IMR-90 (cell line): Measurements from ENCODE around the gene NPRL2. TPM values are rescaled to one million over a fixed set of nuclear protein-coding genes. Genes with fewer than 3 reads are reported as not detected.

Source experiments
- ATAC-seq: fragments of 200-7000 bp; cut with Tn5 transposase; 2 replicates; pipeline ENCODE4 v1.9.1; 2020; ENCODE audit warnings: low read depth, mild to moderate bottlenecking, moderate library complexity
- BruUV-seq: library from RNA; stranded (reverse); fragments of 400-500 nt; replicated peaks from 2 replicates; lab custom pipeline; 2021; lab: Mats Ljungman, UMichigan
- CTCF ChIA-PET: fragments of 300-600 bp; formaldehyde crosslinking; extraction: SDS; loops from one replicate; lab custom pipeline; 2021; ENCODE audit warnings: antibody characterized with exemption; lab: Yijun Ruan, JAX
- POLR2A ChIA-PET: fragments of 300-600 bp; sonication (Branson Sonifier 250); formaldehyde crosslinking; loops from one replicate; lab custom pipeline; 2022; ENCODE audit warnings: antibody characterized with exemption; ENCODE audit not compliant: unreplicated experiment; lab: Charles Lee
- DNase-seq: peaks from one replicate; pipeline ENCODE4 v3.0.0; 2013
- H2AFZ ChIP-seq: replicated peaks from 2 replicates; pipeline ENCODE3; 2013; ENCODE audit warnings: low read length, mild to moderate bottlenecking; ENCODE audit not compliant: poor library complexity
- H2AK5ac ChIP-seq: 2 replicates; pipeline ENCODE4 v1.6.1; 2013; ENCODE audit warnings: low read depth, low read length, inconsistent platforms
- H2AK9ac ChIP-seq: replicated peaks from 2 replicates; pipeline ENCODE3; 2013; ENCODE audit warnings: mild to moderate bottlenecking, low read depth, low read length, moderate library complexity; ENCODE audit not compliant: poor library complexity
- H2BK120ac ChIP-seq: 2 replicates; pipeline ENCODE4 v1.6.1; 2013; ENCODE audit warnings: low read depth, low read length, inconsistent platforms
- H2BK15ac ChIP-seq: 3 replicates; pipeline ENCODE4 v1.6.1; 2013; ENCODE audit warnings: low read depth, low read length, inconsistent platforms
- H2BK20ac ChIP-seq: 2 replicates; pipeline ENCODE4 v1.6.1; 2013; ENCODE audit warnings: low read depth, mild to moderate bottlenecking, inconsistent platforms, low read length, moderate library complexity
- H2BK5ac ChIP-seq: 2 replicates; pipeline ENCODE4 v1.6.1; 2013; ENCODE audit warnings: mild to moderate bottlenecking, low read depth, low read length, inconsistent platforms; ENCODE audit not compliant: poor library complexity, severe bottlenecking
- H3K14ac ChIP-seq: replicated peaks from 2 replicates; pipeline ENCODE4 v1.6.1; 2013; ENCODE audit warnings: low read depth, low read length, inconsistent platforms
- H3K18ac ChIP-seq: 2 replicates; pipeline ENCODE4 v1.6.1; 2013; ENCODE audit warnings: low read depth, low read length, control low read depth
- H3K23ac ChIP-seq: 2 replicates; pipeline ENCODE4 v1.6.1; 2013; ENCODE audit warnings: low read depth, low read length, inconsistent platforms
- H3K27ac ChIP-seq: 2 replicates; pipeline ENCODE4 v1.5.1; 2013; ENCODE audit warnings: mild to moderate bottlenecking, control low read depth, low read length; ENCODE audit not compliant: insufficient read depth
- H3K27me3 ChIP-seq: 2 replicates; pipeline ENCODE4 v1.6.1; 2013; ENCODE audit warnings: low read length; ENCODE audit not compliant: control insufficient read depth, insufficient read depth
- H3K36me3 ChIP-seq: 2 replicates; pipeline ENCODE4 v1.6.1; 2013; ENCODE audit warnings: low read length, mixed read lengths; ENCODE audit not compliant: control insufficient read depth, insufficient read depth
- H3K4ac ChIP-seq: 2 replicates; pipeline ENCODE4 v1.6.1; 2013; ENCODE audit warnings: low read depth, low read length, inconsistent platforms
- H3K4me1 ChIP-seq: 2 replicates; pipeline ENCODE4 v1.6.1; 2013; ENCODE audit warnings: low read length, mixed read lengths; ENCODE audit not compliant: control insufficient read depth, insufficient read depth
- H3K4me2 ChIP-seq: 2 replicates; pipeline ENCODE4 v1.6.1; 2013; ENCODE audit warnings: low read depth, mild to moderate bottlenecking, control low read depth, low read length, moderate library complexity
- H3K4me3 ChIP-seq: 2 replicates; pipeline ENCODE4 v1.5.1; 2013; ENCODE audit warnings: low read depth, mild to moderate bottlenecking, control low read depth, low read length, moderate library complexity; ENCODE audit not compliant: insufficient read depth
- H3K56ac ChIP-seq: 2 replicates; pipeline ENCODE4 v1.6.1; 2013; ENCODE audit warnings: low read length, inconsistent platforms; ENCODE audit not compliant: insufficient read depth; ENCODE audit errors: extremely low read depth
- H3K79me1 ChIP-seq, 2 experiments: 2 replicates each; pipeline ENCODE4 v1.6.1; 2013; ENCODE audit warnings: low read length in 2 of 2, inconsistent platforms in 1 of 2, low read depth in 1 of 2
- H3K9ac ChIP-seq: 2 replicates; pipeline ENCODE4 v1.6.1; 2013; ENCODE audit warnings: low read depth, low read length, control low read depth
- H3K9me1 ChIP-seq: 2 replicates; pipeline ENCODE4 v1.6.1; 2013; ENCODE audit warnings: low read length, inconsistent platforms; ENCODE audit not compliant: insufficient read depth
- H3K9me3 ChIP-seq: 2 replicates; pipeline ENCODE4 v1.6.1; 2013; ENCODE audit warnings: low read length; ENCODE audit not compliant: control insufficient read depth, insufficient read depth
- H4K20me1 ChIP-seq: 2 replicates; pipeline ENCODE4 v1.6.1; 2013; ENCODE audit warnings: low read length, inconsistent platforms; ENCODE audit not compliant: insufficient read depth
- H4K5ac ChIP-seq: 2 replicates; pipeline ENCODE4 v1.6.1; 2013; ENCODE audit warnings: mild to moderate bottlenecking, low read depth, low read length, control low read depth
- H4K8ac ChIP-seq, 2 experiments: 2 replicates each; pipeline ENCODE4 v1.6.1; 2013; ENCODE audit warnings: low read depth in 2 of 2, low read length in 2 of 2, control low read depth in 1 of 2, inconsistent platforms in 1 of 2
- H4K91ac ChIP-seq: 2 replicates; pipeline ENCODE4 v1.6.1; 2013; ENCODE audit warnings: low read depth, low read length, inconsistent platforms; ENCODE audit not compliant: insufficient read depth
- BHLHE40 ChIP-seq: fragments of 150-350 bp; IDR thresholded peaks from 2 replicates; pipeline ENCODE4 v1.6.1; 2016; ENCODE audit warnings: mild to moderate bottlenecking, low read depth, low read length
- CEBPB ChIP-seq: IDR thresholded peaks from 2 replicates; pipeline ENCODE4 v1.6.1; 2012; ENCODE audit warnings: low read depth, low read length, improper control_type of control experiment
- CHD1 ChIP-seq: IDR thresholded peaks from 2 replicates; pipeline ENCODE4 v1.6.1; 2012; ENCODE audit warnings: low read depth, low read length, improper control_type of control experiment
- CTCF ChIP-seq: conservative IDR thresholded peaks from 2 replicates; pipeline ENCODE4 v1.5.1; 2012; ENCODE audit warnings: mild to moderate bottlenecking, low read depth, low read length, improper control_type of control experiment
- ELK1 ChIP-seq: fragments of 150-350 bp; IDR thresholded peaks from 2 replicates; pipeline ENCODE4 v1.6.1; 2016; ENCODE audit warnings: low read depth, mild to moderate bottlenecking, low read length, moderate library complexity, borderline replicate concordance
- FOS ChIP-seq: fragments of 150-350 bp; IDR thresholded peaks from 2 replicates; pipeline ENCODE4 v1.6.1; 2016; ENCODE audit warnings: low read depth, low read length
- MAFK ChIP-seq: IDR thresholded peaks from 2 replicates; pipeline ENCODE4 v1.6.1; 2012; ENCODE audit warnings: low read depth, low read length, improper control_type of control experiment
- MAZ ChIP-seq: IDR thresholded peaks from 2 replicates; pipeline ENCODE4 v1.6.1; 2012; ENCODE audit warnings: low read depth, mild to moderate bottlenecking, low read length, improper control_type of control experiment, moderate library complexity, borderline replicate concordance
- MXI1 ChIP-seq: IDR thresholded peaks from 2 replicates; pipeline ENCODE4 v1.6.1; 2012; ENCODE audit warnings: low read depth, mild to moderate bottlenecking, low read length, moderate library complexity, borderline replicate concordance
- NFE2L2 ChIP-seq: fragments of 150-350 bp; IDR thresholded peaks from 2 replicates; pipeline ENCODE4 v1.6.1; 2016; ENCODE audit warnings: low read depth, mild to moderate bottlenecking, low read length
- POLR2A ChIP-seq: IDR thresholded peaks from 2 replicates; pipeline ENCODE4 v1.6.1; 2012; ENCODE audit warnings: mild to moderate bottlenecking, low read depth, low read length
- RAD21 ChIP-seq: IDR thresholded peaks from 2 replicates; pipeline ENCODE4 v1.6.1; 2012; ENCODE audit warnings: low read length, improper control_type of control experiment
- RCOR1 ChIP-seq: IDR thresholded peaks from 2 replicates; pipeline ENCODE4 v1.6.1; 2012; ENCODE audit warnings: mild to moderate bottlenecking, low read length, improper control_type of control experiment; ENCODE audit not compliant: insufficient replicate concordance
- RFX5 ChIP-seq: IDR thresholded peaks from 2 replicates; pipeline ENCODE4 v1.8.0; 2012; ENCODE audit warnings: low read depth, mild to moderate bottlenecking, low read length, moderate library complexity
- SMC3 ChIP-seq: fragments of 150-350 bp; IDR thresholded peaks from 2 replicates; pipeline ENCODE4 v1.6.1; 2016; ENCODE audit warnings: low read depth, mild to moderate bottlenecking, antibody characterized with exemption, low read length, moderate library complexity
- USF2 ChIP-seq: fragments of 150-350 bp; IDR thresholded peaks from 2 replicates; pipeline ENCODE4 v1.6.1; 2017; ENCODE audit warnings: mild to moderate bottlenecking, antibody characterized with exemption, low read length, low read depth
- WGBS, 2 experiments: methylation state at CpG; one replicate each; pipeline versions ENCODE4 v1.1.5 to v1.1.7; 2013; ENCODE audit warnings: missing lambda C conversion rate in 2 of 2; ENCODE audit not compliant: insufficient read length in 1 of 2; ENCODE audit errors: extremely low coverage in 2 of 2; 5-methylcytosine and 5-hydroxymethylcytosine counted together
- dilution Hi-C: fragments of 300-500 bp; cut with HindIII; formaldehyde crosslinking; loops from one replicate; pipeline ENCODE4 v1.14.3; 2018; ENCODE audit warnings: low sequenced_read_pairs; ENCODE audit not compliant: unreplicated experiment
- in situ Hi-C: fragments of 300-500 bp; cut with MboI; formaldehyde crosslinking; loops from 3 replicates; pipeline ENCODE4 v1.14.3; 2019; ENCODE audit warnings: low sequenced_read_pairs, inconsistent platforms, mixed read lengths
- intact Hi-C: fragments of 100-400 bp; cut with micrococcal nuclease; formaldehyde crosslinking; loops from 2 replicates; pipeline ENCODE4 v1.10.0; 2022
- polyA plus RNA-seq, 3 experiments: library from polyadenylated mRNA; depleted of rRNA; stranded (reverse); fragments of >200 nt; gene quantifications; 2 replicates each; pipeline ENCODE4 v1.2.3, GENCODE V29; 2012; ENCODE audit warnings: low replicate concordance in 1 of 3
- total RNA-seq: library from RNA; depleted of rRNA; stranded (reverse); fragments of >200 nt; gene quantifications from 2 replicates; pipeline ENCODE4 v1.2.3, GENCODE V29; 2012

Gene NPRL2
- total and polyA plus RNA-seq, 2 of the 4 experiments (the other 2 are of a cell fraction), result 38.3 to 38.7 TPM

- ATAC-seq (no peak), DNase-seq (no peak)
- Histone ChIP-seq H3K4me3 (no peak overlapping the region), H4K91ac (no peak overlapping the region), H3K18ac (no peak overlapping the region), H3K9me3 (no peaks in the 10 kb centered on the region), H3K79me1 (peaks cover 16 to 75% of the 10 kb centered on the region in 2 experiments), H3K23ac (no peak overlapping the region), H4K8ac (no peak overlapping the region), H2AFZ (no peak overlapping the region), H3K4me1 (peaks cover 32% of the 10 kb centered on the region), H3K36me3 (peaks cover 44% of the 10 kb centered on the region), H3K9me1 (peaks cover 20% of the 10 kb centered on the region), H3K56ac (no peak overlapping the region), H3K9ac (no peak overlapping the region), H3K27me3 (no peaks in the 10 kb centered on the region), H3K14ac (no peak overlapping the region), H3K27ac (no peak overlapping the region), H3K4me2 (no peak overlapping the region), H2AK5ac (no peak overlapping the region), H2BK15ac (no peak overlapping the region), H2AK9ac (no peak overlapping the region), H2BK5ac (no peak overlapping the region), H2BK120ac (no peak overlapping the region), H4K5ac (no peak overlapping the region), H3K4ac (no peak overlapping the region), H4K20me1 (peaks cover 53% of the 10 kb centered on the region), H2BK20ac (no peak overlapping the region)
- intact Hi-C loops, result no loop called here
- dilution Hi-C loops, result no loop called here
- ChIA-PET POLR2A (interaction anchor here (0.5 kb wide), 1 partner anchor 10 kb away, joined by 4 read pairs; no protein-coding TSS in a partner anchor), CTCF (no interaction called here)
- in situ Hi-C loops, result no loop called here
- no TSS peak for BruUV-seq
- TF ChIP-seq USF2 (no peak), RFX5 (no peak), POLR2A (no peak), MAFK (no peak), CTCF (no peak), CEBPB (no peak), SMC3 (no peak), CHD1 (no peak), MAZ (no peak), NFE2L2 (no peak), RCOR1 (no peak), MXI1 (no peak), RAD21 (no peak), ELK1 (no peak), FOS (no peak), BHLHE40 (no peak)
- 88% methylated on average over 1 of the region's 7 CpGs; no CpG with 5 or more reads in 1 of the 2 experiments for WGBS, 2 experiments
These were observed 4.3 kb upstream of the NPRL2 start for GRCh38 chr3:50354850-50355249.
